Measurements from ENCODE around the gene CHEK1. TPM values are rescaled to one million over a fixed set of nuclear protein-coding genes. Genes with fewer than 3 reads are reported as not detected.
"Not testable (repeated sequence)": the region's sequence is repeated elsewhere in the genome, so short reads cannot be mapped to it uniquely, and the experiment has no call there.

The CHEK1 gene
- total and polyA plus RNA-seq, 2 of the 4 experiments (the other 2 are of a cell fraction) = 16.0 to 22.6 TPM

DNA sequence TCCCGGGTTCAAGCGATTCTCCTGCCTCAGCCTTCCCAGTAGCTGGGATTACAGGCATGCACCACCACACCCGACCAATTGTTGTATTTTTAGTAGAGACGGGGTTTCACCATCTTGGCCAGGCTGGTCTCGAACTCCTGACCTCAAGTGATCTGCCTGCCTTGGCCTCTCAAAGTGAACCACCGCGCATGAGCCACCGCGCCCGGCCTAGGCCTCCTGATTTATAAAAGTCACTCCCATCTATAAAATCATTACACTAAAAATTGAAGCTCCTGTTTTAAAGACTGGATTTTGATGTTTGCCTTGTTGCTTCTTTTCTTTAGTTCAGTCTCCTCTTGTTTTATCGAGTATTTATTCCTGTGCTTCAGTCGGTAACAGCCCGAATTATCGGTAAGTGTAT, 47.8 kb upstream of the CHEK1 start:
- CTCF ChIA-PET; H2AK5ac ChIP-seq (ENCODE audit: low read depth, low read length); DNase-seq; H3K4ac ChIP-seq (ENCODE audit: low read depth, low read length); ATAC-seq (ENCODE audit: low read depth); POLR2A ChIA-PET (ENCODE audit: unreplicated experiment); H3K4me3 ChIP-seq (ENCODE audit: insufficient read depth, low read depth, low read length); H3K4me2 ChIP-seq (ENCODE audit: low read depth, low read length); intact Hi-C loops (cut with micrococcal nuclease); H2BK20ac ChIP-seq (ENCODE audit: low read depth, low read length); H2BK5ac ChIP-seq (ENCODE audit: low read depth, low read length, poor library complexity, severe bottlenecking); H4K20me1 ChIP-seq (ENCODE audit: insufficient read depth, low read length); dilution Hi-C loops (cut with HindIII; ENCODE audit: low sequenced_read_pairs, unreplicated experiment); H2AK9ac ChIP-seq (replicated peaks; ENCODE audit: low read depth, low read length, poor library complexity); H3K9me3 ChIP-seq (ENCODE audit: control insufficient read depth, insufficient read depth, low read length); H4K91ac ChIP-seq (ENCODE audit: insufficient read depth, low read depth, low read length); H3K9me1 ChIP-seq (ENCODE audit: insufficient read depth, low read length); H2BK120ac ChIP-seq (ENCODE audit: low read depth, low read length); H3K9ac ChIP-seq (ENCODE audit: low read depth, low read length); H3K4me1 ChIP-seq (ENCODE audit: control insufficient read depth, insufficient read depth, low read length); BruUV-seq (replicated peaks); H2BK15ac ChIP-seq (ENCODE audit: low read depth, low read length); H3K18ac ChIP-seq (ENCODE audit: low read depth, low read length); H3K23ac ChIP-seq (ENCODE audit: low read depth, low read length); H4K5ac ChIP-seq (ENCODE audit: low read depth, low read length); H3K27ac ChIP-seq (ENCODE audit: insufficient read depth, low read length); H3K27me3 ChIP-seq (ENCODE audit: control insufficient read depth, insufficient read depth, low read length); H3K14ac ChIP-seq (replicated peaks; ENCODE audit: low read depth, low read length); H2AFZ ChIP-seq (replicated peaks; ENCODE audit: low read length, poor library complexity); H3K56ac ChIP-seq (ENCODE audit: extremely low read depth, insufficient read depth, low read length); H4K8ac ChIP-seq (ENCODE audit: low read depth in 2 of 2, low read length in 2 of 2): not testable (repeated sequence)
- H3K36me3 ChIP-seq (ENCODE audit: control insufficient read depth, insufficient read depth, low read length) = peaks cover 42% of the 10 kb centered on the region
- H3K79me1 ChIP-seq (ENCODE audit: low read depth in 1 of 2, low read length in 2 of 2) = peaks cover 4 to 12% of the 10 kb centered on the region in 2 experiments; a peak in 3 of 4 replicates
- WGBS, 2 experiments (ENCODE audit: extremely low coverage in 2 of 2, insufficient read length in 1 of 2) = 83% methylated on average over 1 of the region's 14 CpGs; no CpG with 5 or more reads in 1 of the 2 experiments
- in situ Hi-C loops (cut with MboI; ENCODE audit: low sequenced_read_pairs) = loop anchor here (25.0 kb wide), 1 partner anchor 940 kb away; no protein-coding TSS in a partner anchor

Measured in IMR-90 (cell line).